ENCODE measurements around the gene ASB5.

GRCh38 chr4:176300565-176300964, 31.5 kb upstream of the ASB5 start:
- TF ChIP-seq CTCF (conservative IDR thresholded peaks at IDR 0.05; ENCODE audit: low read length): no peak
- TF ChIP-seq EZH2phosphoT487 (IDR thresholded peaks at IDR 0.05; ENCODE audit: borderline replicate concordance): no peak
